ENCODE results near the gene MAB21L3.

Gene MAB21L3

GRCh38 chr1:116095027-116095426 lies 16.2 kb upstream of the MAB21L3 start:
- no peak for TF ChIP-seq CTCF (IDR thresholded peaks at IDR 0.05)
- no peak overlapping the region for H3K27ac ChIP-seq
- H3K4me3 ChIP-seq: no peak overlapping the region
- DNase-seq (ENCODE audit: low spot score): no peak

- DNase-seq (ENCODE audit: low spot score): no peak
- H3K27ac ChIP-seq: no peak overlapping the region
- TF ChIP-seq CTCF (IDR thresholded peaks at IDR 0.05): no peak
- H3K4me3 ChIP-seq: no peak overlapping the region
Measured at GRCh38 chr1:116096013-116096618, 15.1 kb upstream of the MAB21L3 start.

- no peak for TF ChIP-seq CTCF (IDR thresholded peaks at IDR 0.05)
Measured at GRCh38 chr1:116097626-116098025, 13.6 kb upstream of the MAB21L3 start.

DNA sequence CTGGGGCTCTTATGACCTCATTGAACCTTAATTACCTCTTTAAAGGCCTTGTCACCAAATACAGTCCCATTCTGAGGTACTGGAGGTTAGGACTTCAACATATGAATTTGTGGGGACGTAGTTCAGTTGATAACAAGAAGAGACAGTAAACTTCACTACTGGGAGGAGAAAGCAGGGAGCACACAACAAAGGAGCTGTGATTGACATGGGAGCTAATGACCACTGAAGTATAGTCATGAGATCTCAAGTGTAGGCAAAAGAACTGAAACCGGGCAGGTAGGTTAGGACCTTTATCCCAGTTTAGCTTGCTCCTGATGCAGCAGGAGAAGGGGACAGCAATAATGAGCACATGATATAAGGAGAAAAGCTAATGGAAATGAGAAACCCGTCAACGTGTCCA lies 11.8 kb upstream of the MAB21L3 start:
- DNase-seq (ENCODE audit: low spot score): no peak
- no peak for TF ChIP-seq CTCF (IDR thresholded peaks at IDR 0.05)
- Histone ChIP-seq H3K27ac (no peak overlapping the region), H3K4me3 (no peak overlapping the region)

More at GRCh38 chr1:116097626-116098025, 13.6 kb upstream of the MAB21L3 start:
- Histone ChIP-seq H3K27ac (no peak overlapping the region), H3K4me3 (no peak overlapping the region)
- no peak for DNase-seq (ENCODE audit: low spot score)

GRCh38 chr1:116099919-116100318 lies 11.3 kb upstream of the MAB21L3 start:
- Histone ChIP-seq H3K4me3 (no peak overlapping the region), H3K27ac (no peak overlapping the region)
- no peak for DNase-seq (ENCODE audit: low spot score)
- TF ChIP-seq CTCF (IDR thresholded peaks at IDR 0.05): no peak

- Histone ChIP-seq H3K27ac (no peak overlapping the region), H3K4me3 (no peak overlapping the region)
- DNase-seq (ENCODE audit: low spot score): no peak
- no peak for TF ChIP-seq CTCF (IDR thresholded peaks at IDR 0.05)
Measured at GRCh38 chr1:116104667-116105066, 6.5 kb upstream of the MAB21L3 start.

- Histone ChIP-seq H3K4me3 (no peak overlapping the region), H3K27ac (no peak overlapping the region)
- no peak for DNase-seq (ENCODE audit: low spot score)
- TF ChIP-seq CTCF (IDR thresholded peaks at IDR 0.05): no peak
Measured at GRCh38 chr1:116105996-116106395, 5.2 kb upstream of the MAB21L3 start.
